HG02943 (cell line): Measurements from ENCODE around the gene CNTN5.

Experiments used
- ATAC-seq: cut with Tn5 transposase; IDR thresholded peaks from one replicate; pipeline ENCODE4 v1.9.1; 2021; ENCODE audit warnings: mild to moderate bottlenecking, low read depth, moderate library complexity; ENCODE audit not compliant: unreplicated experiment

Gene CNTN5

DNA sequence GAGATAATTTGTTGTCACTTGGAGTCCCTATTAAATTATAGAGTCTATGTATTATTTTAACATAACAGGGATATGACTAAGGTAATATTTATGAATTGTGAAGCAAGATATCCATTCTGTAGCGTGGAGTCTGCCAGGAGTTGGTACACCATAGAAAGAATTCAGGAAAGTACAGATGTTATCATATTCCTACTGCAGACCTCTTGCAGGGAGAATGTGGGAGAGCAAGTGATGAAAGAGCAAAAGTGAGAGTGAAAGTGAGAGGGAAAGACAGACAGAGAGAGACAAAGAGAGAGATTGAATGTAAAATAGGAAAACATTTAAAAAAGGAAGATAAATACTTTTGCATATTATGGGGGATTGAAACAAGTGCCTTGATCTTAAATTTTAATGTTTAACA is 468.8 kb downstream of the CNTN5 start:
- ATAC-seq: no peak

DNA sequence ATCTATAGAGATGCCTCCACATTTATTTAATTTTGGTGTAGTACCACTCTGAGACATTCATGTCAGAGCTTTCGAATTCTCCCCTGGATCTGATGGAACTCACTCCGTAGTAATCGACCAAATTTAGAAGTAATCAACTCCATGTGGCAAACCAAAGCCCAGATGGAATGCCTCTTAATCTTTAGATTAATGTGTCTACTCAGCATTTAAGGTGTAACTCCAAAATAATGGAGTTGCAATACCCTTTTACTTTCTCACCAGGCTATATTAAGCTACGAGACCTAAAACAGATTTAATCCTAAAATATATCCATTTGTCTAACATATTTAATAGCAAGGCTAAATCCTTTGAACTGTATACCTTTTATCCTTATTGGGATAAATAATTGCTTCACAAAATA is 473.3 kb downstream of the CNTN5 start:
- no peak for ATAC-seq

DNA sequence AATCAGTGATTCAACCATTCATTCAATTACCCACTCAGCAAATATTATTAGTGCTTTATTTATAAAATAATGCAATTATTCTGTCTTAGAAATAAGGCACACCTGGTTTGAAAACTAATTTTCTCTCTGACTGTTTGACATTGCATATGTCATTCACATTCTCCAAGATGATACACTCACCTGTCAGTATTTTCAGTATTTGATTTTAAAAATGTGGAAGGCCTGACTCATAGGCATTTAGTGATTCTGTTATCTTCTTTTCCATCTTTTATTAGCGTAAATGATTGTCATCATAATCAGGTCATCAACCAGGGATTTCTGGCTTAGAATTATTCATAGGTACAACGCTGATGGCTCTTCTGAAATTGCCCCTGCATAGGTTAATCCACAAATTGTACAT is 480.9 kb downstream of the CNTN5 start:
- no peak for ATAC-seq

DNA sequence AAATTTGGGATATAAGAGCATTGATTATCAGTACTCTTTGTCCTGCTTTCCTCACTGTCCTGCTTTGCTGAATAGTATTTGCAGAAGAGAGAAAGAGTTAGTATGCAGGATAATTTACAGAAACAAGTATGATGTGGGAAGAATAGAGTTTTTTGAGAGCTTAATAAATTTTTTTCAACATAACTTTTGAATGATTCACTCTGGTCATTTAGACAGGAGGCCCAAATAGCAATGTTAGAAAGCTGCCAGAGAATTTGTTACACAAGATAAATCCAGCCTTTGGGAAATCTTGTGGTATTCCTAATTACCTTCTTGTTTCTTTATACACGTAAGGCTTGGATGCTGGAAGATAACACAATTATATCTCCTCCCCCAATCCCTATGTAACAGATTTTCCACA is 484.6 kb downstream of the CNTN5 start:
- ATAC-seq: no peak

DNA sequence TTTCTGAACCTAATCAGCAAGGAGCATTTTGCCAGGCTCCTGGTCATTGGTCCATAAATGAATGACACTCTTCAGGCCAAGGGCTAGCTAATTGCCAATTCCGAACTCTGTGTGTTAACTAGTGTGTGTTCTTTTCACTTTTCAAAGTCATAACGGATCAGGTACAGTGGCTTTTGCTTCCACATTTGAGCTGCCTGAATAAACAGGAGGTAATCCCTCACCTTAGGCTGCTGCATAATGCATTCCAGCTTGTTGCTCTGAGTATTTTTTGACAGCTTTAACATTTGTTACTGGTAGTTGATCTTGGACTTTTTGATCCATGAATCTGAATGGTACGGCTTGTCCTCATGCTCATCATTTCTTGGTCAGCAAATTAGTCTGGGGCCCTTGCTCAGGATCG is 485.1 kb downstream of the CNTN5 start:
- ATAC-seq: no peak

DNA sequence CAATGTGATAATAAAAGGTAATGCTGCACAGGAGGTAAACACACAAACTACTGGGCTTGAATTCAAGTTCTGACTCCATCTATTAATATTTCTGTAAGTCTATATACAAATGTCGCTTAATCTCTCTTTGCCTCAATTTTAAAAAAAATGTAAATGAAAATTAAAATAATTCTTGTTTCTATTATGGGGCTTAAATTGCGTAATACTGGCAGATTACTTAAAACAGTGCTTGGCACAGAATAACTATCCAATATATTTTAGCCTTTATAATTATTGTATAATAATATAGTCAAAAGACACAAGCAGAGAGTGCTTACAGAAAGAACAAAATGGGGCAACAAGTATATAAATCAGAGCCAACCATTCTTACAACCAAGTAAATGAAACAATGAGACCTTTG is 489.1 kb downstream of the CNTN5 start:
- no peak for ATAC-seq

DNA sequence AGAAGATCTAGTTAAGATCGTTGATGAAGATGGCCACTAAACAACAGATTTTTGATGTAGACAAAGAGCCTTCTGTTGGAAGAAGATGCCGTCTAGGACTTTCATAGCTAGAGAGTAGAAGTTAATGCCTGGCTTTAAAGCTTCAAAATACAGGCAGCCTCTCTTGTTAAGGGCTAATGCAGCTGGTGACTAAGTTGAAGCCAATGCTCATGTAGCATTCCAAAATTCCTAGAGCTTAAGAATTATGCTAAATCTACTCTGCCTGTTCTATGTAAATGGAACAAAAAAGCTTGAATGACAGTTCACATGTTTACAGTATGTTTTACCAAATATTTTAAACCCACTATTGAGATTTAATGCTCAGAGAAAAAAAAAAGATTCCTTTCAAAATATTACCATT is 492.6 kb downstream of the CNTN5 start:
- ATAC-seq: no peak

DNA sequence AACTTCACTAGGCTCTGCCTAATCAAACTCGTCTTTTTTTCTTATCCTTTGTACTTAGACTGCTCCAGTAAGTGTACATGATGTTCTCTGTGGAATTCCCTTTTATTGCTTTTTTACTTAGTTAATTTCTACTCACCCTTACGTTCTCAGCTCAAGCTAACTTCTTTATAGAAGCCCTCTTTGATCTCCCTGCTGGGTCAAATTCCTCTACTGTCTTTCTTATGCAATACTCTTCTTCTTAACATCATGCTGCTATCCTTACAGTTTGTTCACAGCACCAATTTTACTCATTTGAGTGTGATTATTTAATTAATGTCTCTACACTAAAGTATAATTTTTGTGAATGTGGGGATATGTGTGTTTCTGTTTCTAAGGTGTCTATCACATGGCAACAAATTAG is 498.3 kb downstream of the CNTN5 start:
- no peak for ATAC-seq

DNA sequence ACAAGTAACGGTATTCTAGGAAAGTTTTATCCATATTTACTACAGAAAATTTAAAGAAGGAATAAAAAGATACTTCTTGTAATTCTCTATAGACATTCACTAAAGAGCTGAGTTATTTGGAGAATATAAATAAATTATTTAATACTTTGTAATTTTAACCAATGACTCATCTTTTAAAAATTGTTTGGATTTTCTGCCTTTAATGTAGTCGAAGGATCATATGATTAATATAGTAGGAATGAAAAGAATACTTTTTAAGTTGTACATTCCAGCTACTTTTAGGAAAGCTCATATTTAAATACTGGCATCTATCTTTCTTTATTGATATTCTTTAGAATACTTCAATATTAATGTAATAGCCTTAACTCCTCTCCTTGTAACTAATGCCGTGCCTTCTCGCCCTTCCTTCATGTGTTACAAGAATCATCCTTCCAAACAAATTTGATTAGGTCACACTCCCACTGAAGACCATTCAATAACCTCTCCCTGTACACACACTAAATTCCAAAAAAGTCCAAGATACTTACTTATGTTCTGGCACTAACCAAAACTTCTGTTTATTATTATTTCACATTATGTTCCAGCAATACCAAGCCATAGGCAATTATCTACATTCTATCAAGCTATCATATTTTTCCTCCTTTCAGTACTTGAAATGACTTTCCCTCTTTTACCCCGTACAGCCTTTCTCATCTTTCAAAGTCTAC is 501.9 kb downstream of the CNTN5 start:
- no peak for ATAC-seq

DNA sequence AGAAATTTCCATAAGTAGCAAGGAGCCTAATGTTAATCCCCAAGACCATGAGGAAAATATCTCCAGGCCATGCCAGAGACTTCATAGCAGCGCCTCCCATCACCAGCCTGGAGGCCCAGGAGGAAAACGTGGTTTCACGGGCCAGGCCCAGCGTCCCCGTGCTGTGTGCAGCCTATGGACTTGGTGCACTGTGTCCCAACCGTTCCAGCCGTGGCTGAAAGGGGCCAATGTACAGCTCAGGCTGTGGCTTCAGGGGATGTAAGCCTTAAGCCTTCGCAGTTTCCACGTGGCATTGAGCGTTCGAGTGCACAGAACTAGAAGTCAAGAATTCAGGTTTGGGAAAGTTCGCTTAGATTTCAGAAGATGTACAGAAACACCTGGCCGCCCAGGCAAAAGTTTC is 510.7 kb downstream of the CNTN5 start:
- no peak for ATAC-seq

DNA sequence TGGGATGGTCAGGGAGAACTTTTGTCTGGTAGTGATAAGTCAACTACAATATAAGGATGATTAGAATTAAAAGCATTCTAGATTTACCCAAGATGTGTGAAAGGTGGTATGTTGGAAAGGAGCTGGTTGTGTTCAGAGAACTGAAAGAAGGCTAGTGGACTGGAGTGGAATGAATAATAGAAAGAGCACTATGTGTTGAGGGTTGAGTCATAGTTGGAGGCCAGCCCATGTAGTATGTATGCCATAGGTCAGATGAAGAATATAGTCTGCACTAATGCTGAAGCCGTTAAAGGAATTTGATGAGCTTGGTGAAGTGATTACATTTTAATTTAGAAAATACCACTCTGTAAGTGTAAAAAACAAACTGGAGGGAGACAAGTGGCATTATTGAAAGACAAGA is 514.1 kb downstream of the CNTN5 start:
- ATAC-seq: no peak

DNA sequence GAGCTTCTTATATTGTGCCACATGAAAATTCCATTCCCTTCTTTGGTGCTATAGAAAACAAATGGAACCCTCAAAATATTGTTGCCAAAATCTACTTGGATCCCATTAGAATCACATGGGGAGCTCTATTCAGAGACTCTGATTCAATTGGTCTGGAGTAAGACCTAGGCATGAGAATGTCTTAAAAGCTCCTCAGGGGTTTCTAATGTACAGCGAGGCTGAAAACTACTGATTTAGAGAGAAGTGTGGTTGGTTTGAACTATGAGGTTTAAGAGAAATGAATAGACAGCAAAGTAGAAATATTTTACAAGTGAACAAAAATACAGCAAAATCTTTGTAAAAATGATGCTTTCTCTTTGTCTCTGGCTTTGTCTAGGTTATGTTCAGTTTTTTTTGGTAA is 514.7 kb downstream of the CNTN5 start:
- ATAC-seq: peak; percentile 70

DNA sequence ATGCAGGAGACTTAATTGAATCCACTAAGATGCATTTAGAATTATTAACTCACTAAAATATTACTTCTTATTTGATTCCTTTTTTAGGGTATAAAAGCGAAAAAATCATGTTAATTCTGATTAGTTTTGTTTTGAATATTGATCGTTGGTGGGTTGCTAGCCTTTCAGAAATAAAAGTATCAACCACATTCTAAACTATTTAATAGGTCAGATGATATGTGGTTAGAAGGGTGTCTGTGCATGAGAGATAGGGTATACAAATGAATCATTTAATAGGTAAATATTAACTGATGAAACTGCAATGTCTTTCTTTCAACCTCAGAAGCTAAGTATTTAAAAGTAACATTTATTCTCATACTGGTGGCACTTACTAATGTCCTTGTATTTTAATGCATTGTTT is 515.1 kb downstream of the CNTN5 start:
- peak; percentile 75 for ATAC-seq

DNA sequence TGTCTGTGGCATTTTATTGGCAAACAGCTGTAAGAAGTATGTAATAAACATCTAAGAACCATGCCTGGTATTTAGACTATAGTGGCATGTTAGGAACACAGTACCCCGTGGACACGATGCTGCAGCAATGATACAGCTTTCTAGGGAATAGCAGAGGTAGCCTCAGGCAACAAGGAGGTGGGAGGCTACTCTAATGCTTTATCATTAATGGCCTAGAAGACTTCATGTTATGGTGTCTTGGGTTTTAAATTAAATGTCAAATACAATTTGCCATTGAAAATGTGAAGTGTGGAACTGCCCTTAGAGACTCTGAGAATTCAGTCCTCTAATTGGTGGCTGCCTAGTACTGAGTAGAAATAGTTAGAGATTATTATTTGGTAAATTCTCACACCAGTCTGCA is 516.9 kb downstream of the CNTN5 start:
- ATAC-seq: no peak

DNA sequence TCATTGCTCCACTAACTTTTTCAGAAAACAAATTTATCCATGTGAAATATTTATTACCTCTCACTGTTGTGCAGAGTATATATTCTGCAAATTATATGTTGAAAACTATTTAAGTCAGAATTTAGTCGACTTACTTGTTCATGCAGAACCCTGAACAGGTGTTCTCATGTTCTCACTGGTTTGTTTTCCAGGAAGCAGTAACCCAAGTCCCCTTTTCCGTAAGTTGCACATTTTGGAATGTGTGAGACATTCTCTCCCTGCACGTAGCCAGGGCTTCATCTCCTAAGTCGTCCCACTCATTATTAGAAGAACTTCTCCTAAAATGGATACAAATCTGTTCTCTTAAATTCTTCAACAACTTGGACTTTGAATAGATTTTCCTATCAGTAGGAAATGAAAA is 524.9 kb downstream of the CNTN5 start:
- no peak for ATAC-seq

DNA sequence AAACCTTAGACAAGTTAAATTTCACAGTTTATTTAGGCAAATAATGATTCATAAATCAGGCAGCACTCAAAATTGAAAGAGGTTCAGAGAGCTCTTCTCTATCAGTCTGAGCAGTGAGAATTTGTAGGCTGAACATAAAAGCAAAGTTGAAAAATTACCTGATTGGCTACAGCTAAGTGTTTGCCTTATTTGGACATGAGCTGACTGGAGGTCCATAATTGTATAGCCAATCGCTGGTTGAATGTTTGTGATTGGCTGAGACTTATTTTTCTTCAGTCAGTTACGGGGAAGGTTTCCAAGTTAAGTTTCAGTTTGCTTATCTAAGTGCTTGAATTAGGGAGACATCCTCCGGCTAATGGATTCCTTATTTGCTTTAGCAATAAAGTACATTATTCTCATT is 527.5 kb downstream of the CNTN5 start:
- ATAC-seq: no peak

DNA sequence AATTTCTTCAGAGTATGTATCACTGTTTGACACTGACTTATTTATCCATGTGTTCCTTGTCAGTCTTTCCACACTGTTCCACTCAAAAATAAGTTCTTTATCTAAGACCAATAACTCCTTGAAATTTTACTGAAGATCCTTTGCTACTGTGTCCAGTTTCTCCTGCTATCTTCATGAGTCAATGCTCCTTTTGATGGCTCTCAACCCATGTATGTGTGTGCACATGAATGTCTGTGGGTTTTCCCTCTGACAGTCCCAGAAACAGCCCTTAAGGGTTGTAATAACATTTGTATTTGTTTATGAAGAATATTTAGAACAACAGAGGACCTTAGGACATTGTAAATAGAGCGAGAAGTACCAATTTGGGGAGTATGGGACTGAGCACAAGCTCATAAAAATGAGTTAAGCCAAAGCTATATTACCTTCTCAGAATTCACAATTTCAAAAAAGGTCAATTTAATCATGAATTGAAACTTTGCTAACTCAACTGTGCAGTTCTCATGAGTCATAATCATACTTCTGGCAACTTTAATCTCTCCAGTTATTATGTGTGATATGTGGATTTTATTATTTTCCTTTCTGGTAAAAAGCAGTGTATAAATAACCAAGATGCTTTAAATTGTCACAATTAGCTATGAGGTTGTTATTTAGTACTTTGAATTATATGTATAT is 533.6 kb downstream of the CNTN5 start:
- ATAC-seq: no peak

DNA sequence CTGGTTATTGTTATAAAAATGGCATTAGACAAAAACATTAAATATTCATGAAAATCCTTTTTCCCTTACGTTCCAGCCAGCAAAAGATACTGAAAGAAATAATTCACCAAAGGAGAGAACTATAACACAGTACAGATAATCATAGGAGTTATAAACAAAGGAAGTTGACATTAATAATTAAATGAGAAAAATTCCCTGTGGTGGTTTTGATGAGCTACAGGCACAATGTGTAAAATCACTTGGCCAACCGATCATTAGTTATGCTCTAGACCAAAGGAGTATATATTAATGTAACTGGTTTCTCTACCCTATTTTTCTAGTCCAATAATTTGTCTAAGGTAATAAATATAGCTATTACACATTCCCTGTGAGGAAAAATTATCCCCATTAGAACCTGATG is 534.7 kb downstream of the CNTN5 start:
- no peak for ATAC-seq

DNA sequence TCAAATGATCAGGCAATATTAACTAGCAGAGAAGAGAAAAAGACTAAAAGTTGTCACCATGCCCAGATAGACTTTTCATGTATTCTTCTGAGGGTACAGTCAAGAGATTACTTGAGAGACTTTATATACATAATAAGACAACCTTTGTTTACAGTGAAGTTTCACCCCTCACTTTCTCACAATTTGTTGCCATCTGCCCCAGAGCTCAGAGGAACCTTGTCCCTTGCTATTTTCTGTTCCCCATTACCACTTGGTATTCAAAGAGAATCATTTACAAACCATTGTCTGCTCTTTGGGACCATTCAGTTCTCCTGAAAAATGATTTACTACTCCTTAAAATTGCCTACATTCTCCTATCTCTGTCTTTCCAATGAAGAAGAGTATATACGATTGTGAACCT is 544.6 kb downstream of the CNTN5 start:
- peak; percentile 63 for ATAC-seq

DNA sequence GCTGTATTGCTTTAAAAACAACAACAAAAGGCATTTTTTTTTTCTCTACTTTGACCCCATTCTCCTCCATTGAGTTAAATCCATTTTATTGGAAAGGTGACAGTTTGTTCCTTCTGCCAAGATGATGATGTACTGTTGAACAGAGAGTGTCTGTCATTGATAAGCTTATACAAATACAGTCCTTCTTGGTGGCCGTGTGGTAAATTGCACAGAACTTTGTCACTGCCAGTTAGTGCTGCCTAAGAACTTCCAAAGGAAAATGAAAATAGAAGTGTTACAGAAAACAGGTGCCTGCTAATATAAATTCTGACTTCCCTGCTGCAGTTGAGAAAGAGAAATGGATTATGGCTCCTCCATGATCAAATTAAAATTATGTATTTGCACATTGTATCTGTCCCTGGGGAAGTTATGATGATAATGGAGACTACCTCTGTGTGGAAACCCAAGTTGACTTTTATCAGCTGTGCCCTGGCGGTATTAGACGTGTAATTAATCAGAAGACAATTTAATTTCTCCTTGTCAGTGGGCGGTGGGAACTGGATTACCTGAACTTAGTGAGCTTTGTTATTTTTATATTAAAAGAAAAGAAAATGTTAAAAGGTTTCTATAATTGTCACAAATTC is 546.7 kb downstream of the CNTN5 start:
- no peak for ATAC-seq

DNA sequence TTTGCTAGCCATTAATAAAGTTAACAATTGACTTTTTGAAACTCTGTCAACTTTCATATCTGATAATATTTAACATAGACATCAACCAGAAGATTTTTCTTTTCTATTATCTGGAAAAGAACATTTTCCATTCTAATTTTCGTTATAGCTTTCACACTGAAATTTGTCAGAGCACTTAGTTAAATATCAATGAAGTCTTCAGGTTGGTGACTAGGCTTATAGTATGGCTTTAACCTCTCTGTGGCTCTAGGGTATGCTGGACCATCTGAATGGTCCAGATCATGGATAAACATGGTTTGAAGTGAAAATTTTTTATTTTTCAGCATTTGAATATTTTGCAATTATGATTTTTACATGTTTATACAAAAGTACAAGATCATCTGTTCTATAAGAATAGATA is 548.1 kb downstream of the CNTN5 start:
- ATAC-seq: no peak

DNA sequence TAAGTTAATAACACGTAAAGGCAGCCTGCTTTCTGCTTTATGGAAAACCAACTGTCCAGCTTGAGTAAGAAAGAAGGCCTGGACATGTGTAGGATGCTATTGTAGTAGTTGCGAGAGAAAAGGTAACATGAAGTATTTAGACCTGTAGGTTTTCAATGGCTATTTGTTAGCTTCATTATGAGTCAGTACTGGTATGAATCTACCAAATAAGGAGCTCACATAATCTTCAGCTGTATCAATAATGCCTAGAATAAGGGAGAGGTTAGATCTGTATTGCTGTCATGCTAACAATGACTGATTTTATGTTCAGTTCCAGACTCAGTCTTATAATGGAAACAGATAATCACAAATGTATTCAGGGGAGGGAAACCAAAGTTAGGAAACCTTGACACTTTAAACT is 550.3 kb downstream of the CNTN5 start:
- ATAC-seq: peak; percentile 77
